ENCODE data around the gene TMEM161B. TPM values are rescaled to one million over a fixed set of nuclear protein-coding genes. Genes with fewer than 3 reads are reported as not detected.
"Not testable (repeated sequence)": the region's sequence is repeated elsewhere in the genome, so short reads cannot be mapped to it uniquely, and the experiment has no call there.

Gene TMEM161B
- 32.6 and 36.8 TPM in 2 replicates for total RNA-seq (2014; rRNA removed; shearing (Covaris generic))
- polyA plus RNA-seq (2014; cell fraction: nucleus; rRNA removed), result 71.0 and 76.5 TPM in 2 replicates

DNA sequence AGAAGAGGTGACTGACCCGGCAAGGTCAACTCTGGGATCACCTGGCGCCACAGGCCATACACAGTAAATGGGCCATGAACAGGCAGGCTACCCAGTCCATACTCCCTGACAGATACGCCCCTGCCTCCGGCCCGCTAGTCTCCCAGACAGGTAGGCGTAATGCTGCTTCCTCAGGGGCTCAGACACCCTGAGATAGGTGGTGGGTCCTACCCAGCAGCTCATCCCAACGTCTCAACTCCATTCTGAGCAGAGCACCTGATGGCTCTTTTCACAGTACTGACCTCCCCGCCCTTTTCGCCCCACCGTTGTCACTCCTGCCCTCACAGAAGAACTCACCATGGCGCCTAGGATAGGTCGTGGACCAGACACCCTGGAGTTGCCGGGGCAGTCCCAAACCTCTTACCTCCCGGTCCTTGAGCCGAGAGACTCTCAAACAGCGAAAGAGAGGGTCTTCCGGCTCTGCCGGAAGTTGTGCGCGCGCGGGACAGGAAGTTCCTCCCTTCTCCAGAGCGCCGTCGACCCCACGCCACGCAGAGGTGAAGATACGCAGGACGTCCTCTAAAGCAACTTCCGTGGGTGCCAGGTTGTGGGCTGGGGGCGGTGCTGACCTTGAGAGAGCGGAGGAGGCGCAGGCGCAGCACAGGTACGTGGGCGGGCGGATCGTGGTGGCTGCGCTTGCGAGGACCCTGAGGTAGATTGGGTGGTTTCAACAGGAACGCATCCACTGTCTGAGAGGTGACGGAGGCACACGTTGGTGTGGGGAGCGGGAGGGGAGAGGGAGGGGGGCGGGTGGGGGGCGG lies at the start of gene TMEM161B:
Gene TMEM161B, minus strand, starts transcription at position 461 of the 800 bp plus-strand sequence. Its CDS starts 122 bp downstream, at position 339.
- DNase-seq (ENCODE audit: extremely low read depth, low read depth), result peak; percentile 87

DNA sequence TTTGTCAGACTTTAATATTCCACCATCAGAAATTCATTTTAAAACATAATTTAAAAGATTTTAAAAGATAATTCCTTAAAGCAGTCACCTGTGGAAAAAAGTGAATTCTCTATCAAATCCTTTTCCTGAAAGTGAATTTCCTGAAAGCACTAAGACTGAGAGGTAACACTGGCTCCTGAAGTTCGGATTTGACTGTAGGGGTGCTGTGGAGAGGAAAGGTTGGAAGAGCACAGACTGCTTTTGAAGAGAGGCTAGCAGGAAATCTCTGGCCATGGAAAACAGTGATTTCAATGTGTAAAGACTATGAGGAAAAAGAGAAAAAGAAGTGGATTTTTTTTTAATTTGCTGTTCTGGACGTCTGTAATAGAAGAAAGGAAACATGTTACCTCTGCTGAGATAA lies 35.7 kb upstream of the TMEM161B start:
- DNase-seq (ENCODE audit: extremely low read depth, low read depth), result no peak

DNA sequence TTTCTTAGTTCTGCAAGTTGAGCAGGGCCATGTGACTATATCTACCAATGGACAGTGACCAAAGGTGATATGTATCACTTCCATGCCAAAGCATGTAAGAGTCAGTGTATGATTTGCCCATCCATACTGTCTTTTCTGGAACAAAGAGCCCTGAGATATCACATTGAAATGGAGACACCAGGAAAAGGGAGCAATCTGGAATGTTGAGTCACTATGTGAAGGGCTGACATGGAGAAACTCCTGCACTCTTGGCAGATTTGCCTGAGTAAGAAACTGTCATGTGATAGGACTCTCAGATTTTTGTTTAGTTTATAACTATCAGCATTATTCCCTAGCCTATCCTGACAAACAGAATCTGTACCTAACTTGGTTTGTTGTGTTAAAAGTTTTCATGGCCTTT lies 29.8 kb upstream of the TMEM161B start:
- no peak for DNase-seq (ENCODE audit: extremely low read depth, low read depth)

DNA sequence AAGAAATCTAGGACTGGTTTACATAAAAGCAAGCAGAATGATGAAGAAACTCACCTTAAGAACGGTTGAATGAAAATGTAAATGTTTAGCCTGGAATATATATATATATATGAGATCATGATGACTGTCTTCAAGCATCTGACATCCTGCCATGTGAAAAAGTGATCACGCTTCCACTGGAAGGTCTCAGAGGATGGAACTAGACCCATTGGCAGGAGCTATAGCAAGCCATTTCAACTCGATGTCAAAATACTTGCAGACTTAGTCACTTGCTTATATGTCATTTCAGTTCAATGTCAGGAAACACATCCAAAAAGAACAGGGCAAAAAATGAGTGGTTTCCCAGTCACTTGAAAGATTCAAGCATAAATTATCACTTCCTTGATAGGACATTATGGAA lies 22.2 kb upstream of the TMEM161B start:
- DNase-seq (ENCODE audit: extremely low read depth, low read depth), result no peak

DNA sequence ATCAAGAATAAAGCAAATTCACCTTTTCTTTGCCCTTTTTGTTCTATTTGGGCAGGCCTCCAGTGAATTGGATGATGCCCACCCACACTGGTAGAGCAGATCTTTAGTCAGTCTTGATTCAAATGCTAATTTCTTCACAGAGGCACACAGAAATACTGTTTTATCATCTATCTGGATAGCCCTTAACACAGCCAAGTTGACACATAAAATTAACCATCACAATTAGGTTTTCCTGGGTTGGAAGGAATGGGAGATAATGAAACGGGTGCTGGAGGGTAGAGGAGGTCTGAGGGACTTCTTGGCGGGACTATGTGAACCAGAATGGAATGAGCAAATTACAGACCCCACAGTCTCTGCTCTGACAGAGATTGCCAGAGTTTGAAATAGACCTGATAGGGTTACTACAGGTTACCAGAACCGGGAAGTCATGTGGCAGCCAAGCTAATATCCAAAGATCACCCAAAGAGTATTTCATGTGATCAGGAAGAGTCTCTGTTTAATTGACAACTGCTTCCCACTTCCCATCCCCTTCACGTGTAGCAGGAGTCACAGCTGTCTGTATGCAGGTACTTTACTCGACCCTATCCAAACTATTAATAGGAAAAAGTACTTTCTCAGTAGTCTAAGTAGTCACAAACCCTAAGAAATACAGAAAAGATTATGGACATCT lies 20.0 kb upstream of the TMEM161B start:
- DNase-seq (ENCODE audit: extremely low read depth, low read depth), result no peak

DNA sequence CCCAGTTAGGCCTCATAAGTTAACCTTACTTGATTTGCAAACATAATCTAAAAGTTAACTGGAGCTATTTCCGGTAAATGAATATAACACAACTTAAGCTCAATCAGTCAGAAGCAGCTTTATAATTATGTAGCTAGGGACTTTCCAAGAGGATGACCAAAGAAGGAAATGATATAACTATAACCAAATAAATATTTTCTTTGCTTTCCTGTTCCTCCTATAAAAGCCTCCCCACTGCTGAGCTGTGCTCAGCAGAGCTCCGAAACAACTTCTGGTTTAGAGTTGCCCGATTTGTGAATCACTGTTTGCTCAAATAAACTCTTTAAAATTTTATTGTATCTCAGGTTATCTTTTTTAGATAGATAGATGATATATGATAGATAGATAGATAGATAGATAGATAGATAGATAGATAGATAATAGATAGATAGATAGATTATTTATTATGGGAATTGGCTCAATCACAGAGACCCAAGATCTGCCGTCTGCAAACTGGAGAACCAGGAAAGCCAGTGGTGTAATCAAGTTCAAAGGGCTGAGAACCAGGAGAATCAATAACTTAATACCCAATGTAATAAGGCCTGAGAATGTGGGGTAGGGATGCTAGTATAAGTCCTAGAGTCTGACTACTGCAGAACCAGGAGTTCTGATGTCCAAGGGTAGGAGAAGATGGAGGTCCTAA lies 19.3 kb upstream of the TMEM161B start:
- DNase-seq (ENCODE audit: extremely low read depth, low read depth), result no peak

DNA sequence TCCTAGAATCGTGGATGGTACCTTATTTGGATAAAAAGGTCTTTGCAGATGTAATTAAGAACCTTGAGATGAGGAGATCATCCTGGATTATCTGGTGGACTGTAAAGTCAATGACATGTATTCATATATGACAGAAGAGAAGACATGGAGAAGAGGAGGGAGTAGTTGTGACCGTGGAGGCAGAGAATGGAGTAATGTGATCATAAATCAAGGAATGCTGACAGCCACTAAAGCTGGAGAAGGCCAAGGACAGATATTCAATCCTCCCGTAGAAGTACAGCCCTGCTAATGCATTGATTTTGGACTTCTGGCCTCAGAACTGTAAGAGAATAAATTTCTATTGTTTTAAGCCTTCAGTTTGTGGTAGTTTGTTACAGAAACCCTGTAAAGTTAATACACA lies 18.7 kb upstream of the TMEM161B start:
- DNase-seq (ENCODE audit: extremely low read depth, low read depth), result no peak

DNA sequence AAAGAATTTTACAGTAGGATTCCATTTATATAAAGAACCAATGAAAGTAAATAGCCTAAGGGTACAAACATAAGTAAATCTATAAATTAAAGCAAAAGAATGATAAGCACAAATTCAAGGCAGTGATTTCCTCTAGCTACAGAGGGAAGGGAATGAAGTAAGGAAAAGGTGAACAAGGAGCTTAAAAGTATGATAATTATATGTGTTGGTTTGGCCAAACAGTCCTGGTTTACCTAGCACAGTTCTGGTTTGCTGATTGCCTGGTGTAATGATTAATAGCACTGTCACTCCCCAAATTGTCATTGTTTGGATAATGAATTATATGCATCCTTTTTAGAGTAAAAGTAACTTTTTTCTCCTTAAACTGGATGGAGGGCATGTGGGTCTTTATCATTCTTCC lies 15.0 kb upstream of the TMEM161B start:
- DNase-seq (ENCODE audit: extremely low read depth, low read depth), result no peak

DNA sequence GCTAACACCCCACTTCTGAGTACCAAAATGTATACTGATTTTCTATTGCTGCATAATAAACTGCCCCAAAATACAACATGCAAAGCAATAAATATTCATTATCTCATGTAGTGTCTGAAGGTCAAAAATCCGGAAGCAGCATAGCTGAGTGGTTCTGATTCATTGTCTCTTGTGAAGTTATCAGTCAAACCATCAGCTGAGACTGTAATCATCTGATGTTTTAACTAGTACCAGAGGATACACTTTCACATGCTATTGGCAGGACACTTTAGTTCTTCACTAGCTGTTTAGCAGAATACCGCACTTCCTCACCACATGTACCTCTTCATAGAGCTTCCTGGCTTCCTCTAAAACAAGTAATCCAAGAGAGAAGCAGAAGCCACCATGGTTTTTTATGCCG lies 12.7 kb upstream of the TMEM161B start:
- no peak for DNase-seq (ENCODE audit: extremely low read depth, low read depth)

DNA sequence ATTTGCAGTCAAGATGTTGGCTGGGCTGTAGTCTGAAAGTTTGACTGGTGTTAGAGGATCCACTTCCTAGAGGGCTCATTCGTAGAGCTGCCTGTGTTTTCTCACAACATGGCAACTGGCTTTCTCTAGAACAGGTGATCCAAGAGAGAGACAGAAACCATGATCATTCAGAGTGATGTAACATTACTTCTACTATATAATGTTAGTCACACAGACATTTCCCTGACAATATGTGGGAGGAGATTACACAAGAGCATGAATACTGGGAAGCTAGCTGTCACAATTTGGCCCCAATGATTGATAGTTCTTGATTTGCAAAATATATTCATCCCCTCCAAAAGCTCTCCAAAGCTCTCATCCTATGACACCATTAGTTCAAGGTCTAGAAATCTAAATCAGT lies 10.9 kb upstream of the TMEM161B start:
- DNase-seq (ENCODE audit: extremely low read depth, low read depth), result no peak

DNA sequence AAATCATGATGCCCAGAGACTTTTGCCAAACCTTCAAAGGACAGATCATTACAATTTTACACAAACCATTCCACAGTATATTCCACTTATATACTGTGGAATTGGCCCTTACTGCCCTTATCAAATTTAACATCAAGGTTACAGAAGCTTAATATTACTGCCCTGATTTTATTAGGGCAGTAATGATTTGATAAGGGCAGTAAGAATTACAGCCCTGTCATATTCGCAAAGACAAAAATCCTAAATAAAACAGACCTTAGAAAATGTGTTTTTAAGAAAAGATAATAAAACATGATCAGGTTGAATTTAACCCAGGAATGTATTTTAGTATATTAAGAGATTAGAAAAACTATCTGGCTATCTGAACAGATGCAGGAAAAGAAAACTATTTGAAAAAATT lies 7.7 kb upstream of the TMEM161B start:
- no peak for DNase-seq (ENCODE audit: extremely low read depth, low read depth)

DNA sequence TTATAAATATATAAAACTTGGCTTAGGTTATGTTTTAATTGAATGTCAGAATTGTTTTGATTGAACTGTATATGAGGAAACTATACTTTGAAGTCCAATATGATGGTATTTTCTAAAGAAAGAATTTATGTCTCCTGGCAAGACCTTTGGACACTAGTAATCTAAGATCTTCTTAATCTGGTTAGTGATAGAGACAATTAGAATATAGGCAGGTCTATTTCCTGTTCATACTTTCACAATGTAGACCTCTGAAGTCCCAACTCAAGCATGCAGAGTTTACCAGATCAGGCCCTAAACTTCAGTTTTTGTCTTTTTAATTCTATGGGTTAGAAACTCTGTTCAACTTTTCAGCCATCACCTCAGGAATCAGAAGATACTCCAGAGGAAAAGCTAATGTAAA lies 6.9 kb upstream of the TMEM161B start:
- no peak for DNase-seq (ENCODE audit: extremely low read depth, low read depth)

DNA sequence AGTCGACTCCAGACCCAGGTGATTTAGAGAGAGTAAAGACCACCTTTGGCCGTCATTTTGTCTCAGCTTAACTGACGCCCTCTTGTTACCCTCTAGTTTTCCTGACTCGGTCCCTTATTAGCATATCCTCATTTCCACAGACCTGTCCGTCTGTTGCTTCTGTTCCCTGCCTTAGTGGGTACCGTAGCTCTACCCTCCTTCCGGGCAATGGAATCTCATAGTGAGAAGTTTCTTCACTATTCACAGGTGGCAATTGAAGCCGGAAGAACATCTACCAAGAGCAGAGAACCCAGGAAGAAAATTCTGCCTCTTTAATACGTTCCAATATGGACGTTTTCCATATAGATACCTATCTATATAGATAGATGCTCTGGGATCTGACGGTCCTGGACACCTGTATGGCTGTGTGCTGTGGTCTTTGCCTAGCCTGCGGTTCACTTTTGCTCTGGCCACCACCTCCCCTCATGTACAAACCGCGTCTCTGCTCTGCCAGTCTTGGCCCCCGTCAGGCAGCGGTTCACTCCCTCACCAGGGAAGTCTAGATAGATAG lies 652 bp upstream of the TMEM161B start:
- no peak for DNase-seq (ENCODE audit: extremely low read depth, low read depth)

DNA sequence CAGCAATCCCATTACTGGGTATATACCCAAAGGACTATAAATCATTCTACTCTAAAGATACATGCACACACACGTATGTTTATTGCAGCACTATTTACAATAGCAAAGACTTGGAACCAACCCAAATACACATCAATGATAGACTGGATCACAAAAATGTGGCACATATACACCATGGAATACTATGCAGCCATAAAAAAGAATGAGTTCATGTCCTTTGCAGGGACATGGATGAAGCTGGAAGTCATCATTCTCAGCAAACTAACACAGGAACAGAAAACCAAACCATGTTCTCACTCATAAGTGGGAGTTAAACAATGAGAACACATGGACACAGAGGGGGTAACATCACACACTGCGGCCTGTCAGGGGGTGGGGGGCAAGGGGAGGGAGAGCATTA lies 4.1 kb downstream of the TMEM161B start:
- not testable (repeated sequence) for DNase-seq (ENCODE audit: extremely low read depth, low read depth)

DNA sequence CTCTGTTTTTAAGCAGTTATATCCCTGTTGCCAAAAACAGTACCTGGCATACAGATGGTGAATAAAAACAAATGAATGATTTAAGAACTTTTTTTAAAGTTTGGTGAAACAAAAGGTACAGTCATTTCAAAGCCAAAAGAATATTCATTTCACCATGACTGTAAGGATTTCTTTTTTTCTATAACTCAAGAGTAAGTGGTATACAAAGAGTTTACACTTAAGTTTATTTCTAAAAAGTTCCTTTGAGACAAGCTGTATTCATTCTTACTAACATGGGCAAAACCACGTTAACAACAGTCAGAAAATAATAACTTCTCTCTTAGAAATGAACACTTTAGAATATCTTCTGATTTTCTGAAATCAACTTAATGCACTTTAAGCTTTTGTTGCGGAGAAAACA lies 5.3 kb downstream of the TMEM161B start:
- no peak for DNase-seq (ENCODE audit: extremely low read depth, low read depth)

DNA sequence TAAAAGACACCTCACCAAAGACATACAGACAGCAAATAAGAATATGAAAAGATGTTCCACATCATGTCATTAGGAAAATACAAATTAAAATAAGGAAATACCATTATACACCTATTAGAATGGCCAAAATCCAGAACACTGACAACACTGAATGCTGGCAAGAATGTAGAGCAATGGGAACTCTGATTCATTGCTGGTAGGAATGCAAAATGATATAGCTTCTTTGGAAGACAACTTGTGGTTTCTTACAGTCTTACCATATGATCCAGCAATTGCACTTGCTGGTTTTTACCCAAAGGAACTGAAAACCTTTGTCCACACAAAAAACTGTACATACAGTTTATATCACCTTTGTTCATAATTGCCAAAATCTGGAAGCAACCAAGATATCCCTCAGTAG lies 6.5 kb downstream of the TMEM161B start:
- no peak for DNase-seq (ENCODE audit: extremely low read depth, low read depth)

DNA sequence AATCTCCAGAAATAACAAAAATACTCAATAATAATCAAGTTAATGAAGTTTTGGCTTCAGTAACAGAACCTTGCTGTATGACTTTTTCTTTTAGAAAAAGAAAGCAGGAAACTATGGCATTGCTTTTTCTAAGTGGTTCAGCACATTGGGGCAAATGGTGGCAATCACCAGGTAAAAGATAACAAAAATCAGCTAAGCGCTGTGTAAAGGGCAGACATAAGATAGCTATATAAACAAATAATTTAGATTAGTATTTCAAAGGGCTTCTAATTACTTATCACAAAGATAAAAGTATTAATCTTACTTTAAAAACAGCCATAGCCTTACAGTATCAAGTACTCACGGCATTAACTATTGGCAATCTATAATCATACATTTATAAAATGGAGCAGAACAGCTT lies 10.0 kb downstream of the TMEM161B start:
- no peak for DNase-seq (ENCODE audit: extremely low read depth, low read depth)

DNA sequence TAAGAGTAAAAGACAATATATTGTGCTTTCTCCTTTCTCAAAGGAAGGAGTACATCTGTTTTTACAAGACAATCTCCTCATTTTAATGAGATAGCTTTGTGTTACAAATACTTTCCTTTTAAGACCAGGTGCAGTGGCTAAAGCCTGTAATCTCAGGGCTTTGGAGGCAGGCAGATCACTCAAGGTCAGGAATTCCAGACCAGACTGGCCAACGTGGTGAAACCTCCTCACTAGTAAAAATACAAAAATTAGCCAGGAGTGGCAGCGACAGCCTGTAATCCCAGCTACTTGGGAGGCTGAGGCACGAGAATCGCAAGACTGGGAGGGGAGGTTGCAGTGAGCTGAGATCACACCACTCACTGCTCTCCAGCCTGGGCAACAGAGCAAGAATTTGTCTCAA lies 11.8 kb downstream of the TMEM161B start:
- no peak for DNase-seq (ENCODE audit: extremely low read depth, low read depth)

DNA sequence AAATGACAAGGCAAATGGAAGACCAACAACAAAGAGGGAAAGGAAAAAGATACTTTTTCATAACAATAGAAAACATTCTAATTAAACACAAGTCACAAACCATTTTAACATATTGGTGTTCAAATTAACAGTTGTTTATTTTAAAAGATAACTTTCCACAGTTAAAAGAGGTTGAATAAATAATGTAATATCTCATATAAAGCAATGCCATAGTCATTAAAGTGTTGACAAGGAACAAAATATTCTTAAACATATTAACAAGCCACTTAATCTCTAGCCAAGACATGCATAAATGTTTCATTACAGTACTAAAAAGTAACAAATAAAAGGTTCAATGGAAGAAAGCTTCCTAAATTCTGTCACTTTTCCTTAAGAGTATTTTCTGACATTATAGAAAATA lies 12.6 kb downstream of the TMEM161B start:
- no peak for DNase-seq (ENCODE audit: extremely low read depth, low read depth)

DNA sequence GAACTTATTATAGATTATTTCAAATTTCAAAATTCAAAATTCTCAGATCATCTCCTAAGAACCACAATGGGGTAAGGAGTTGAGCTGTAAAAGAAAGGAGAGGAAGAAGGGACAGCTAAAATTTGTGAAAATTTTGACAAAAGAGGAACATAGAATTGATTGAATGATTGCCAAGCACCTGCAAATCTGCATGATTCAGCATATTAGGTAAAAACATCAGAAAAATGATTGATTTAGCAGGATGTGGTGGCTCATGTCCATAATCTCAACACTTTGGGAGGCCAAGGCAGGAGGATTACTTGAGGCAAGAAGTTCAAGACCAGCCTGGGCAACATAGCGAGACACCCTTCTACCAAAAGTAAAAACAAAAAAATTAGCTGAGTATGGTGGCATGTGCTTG lies 14.3 kb downstream of the TMEM161B start:
- no peak for DNase-seq (ENCODE audit: extremely low read depth, low read depth)

DNA sequence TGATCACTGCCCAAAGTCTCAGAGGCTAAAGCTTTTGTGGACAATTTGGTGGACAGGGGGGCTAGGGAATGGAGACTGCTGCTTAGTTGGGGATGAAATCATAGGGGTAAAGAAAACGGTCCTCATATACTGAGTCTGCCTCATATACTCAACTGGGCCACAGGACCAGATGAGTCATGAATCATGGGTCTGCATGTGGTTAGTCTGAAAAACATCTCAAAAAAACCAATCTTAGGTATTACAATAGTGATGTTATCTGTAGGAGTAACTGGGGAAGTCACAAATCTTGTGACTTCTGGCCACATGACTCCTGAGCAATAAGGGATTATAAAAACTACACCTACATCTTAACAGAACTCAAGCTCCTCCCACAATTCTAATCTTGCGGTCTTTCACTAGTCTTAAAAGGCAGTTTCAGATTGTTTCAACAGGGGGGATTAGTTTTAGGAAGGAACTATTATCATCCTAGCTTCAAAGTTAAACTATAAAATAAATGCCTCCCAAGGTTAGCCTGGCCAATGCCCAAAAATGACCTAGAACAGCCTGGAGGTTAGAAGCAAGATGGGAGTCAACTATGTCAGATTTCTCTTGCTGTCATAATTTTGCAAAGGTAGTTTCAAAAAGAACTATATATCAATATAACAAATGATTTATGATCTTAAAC lies 17.5 kb downstream of the TMEM161B start:
- no peak for DNase-seq (ENCODE audit: extremely low read depth, low read depth)

All from NCI-H460 (cell line).